H9 (cell line): ENCODE data around the gene WEE2. TPM values are rescaled to one million over a fixed set of nuclear protein-coding genes. Genes with fewer than 3 reads are reported as not detected.
A peak's percentile ranks its signal among the peaks of the same experiment; 100 is the strongest.

Experiments
- DNase-seq: peaks from one replicate; pipeline ENCODE4 v3.0.0-alpha.2; 2017
- H2AFZ ChIP-seq: one replicate; pipeline ENCODE4 v1.6.1; 2013; ENCODE audit warnings: mild to moderate bottlenecking, low read length, control low read depth, moderate library complexity
- H2AK5ac ChIP-seq: 2 replicates; pipeline ENCODE4 v1.6.1; 2013; ENCODE audit warnings: low read length, control low read depth, mixed read lengths; ENCODE audit not compliant: insufficient read length
- H2BK120ac ChIP-seq: one replicate; pipeline ENCODE4 v1.6.1; 2013; ENCODE audit warnings: low read depth, mild to moderate bottlenecking, low read length, control low read depth, inconsistent platforms; ENCODE audit not compliant: poor library complexity, severe bottlenecking
- H2BK12ac ChIP-seq: 2 replicates; pipeline ENCODE4 v1.6.1; 2013; ENCODE audit warnings: low read length, control low read depth, mixed read lengths, low read depth; ENCODE audit not compliant: insufficient read length
- H2BK15ac ChIP-seq: 2 replicates; pipeline ENCODE4 v1.6.1; 2013; ENCODE audit warnings: low read depth, low read length, control low read depth
- H2BK20ac ChIP-seq: one replicate; pipeline ENCODE4 v1.6.1; 2013; ENCODE audit warnings: low read depth, mild to moderate bottlenecking, low read length, control low read depth, inconsistent platforms; ENCODE audit not compliant: poor library complexity, severe bottlenecking
- H2BK5ac ChIP-seq: 2 replicates; pipeline ENCODE4 v1.6.1; 2013; ENCODE audit warnings: low read length, control low read depth, mixed read lengths; ENCODE audit not compliant: insufficient read length
- H3K14ac ChIP-seq: 2 replicates; pipeline ENCODE4 v1.6.1; 2013; ENCODE audit warnings: low read length, control low read depth; ENCODE audit not compliant: insufficient read depth
- H3K18ac ChIP-seq: 2 replicates; pipeline ENCODE4 v1.6.1; 2013; ENCODE audit warnings: low read depth, mild to moderate bottlenecking, mixed read lengths, low read length, control low read depth; ENCODE audit not compliant: insufficient read length
- H3K23ac ChIP-seq: 2 replicates; pipeline ENCODE4 v1.6.1; 2013; ENCODE audit warnings: low read length, control low read depth, mixed read lengths, low read depth; ENCODE audit not compliant: insufficient read length
- H3K23me2 ChIP-seq: 2 replicates; pipeline ENCODE4 v1.6.1; 2013; ENCODE audit warnings: low read depth, mild to moderate bottlenecking, mixed read lengths, low read length, control low read depth; ENCODE audit not compliant: insufficient read length, poor library complexity, severe bottlenecking
- H3K27ac ChIP-seq: 2 replicates; pipeline ENCODE4 v1.5.1; 2013; ENCODE audit warnings: low read length, control low read depth, mixed read lengths, low read depth; ENCODE audit not compliant: insufficient read length
- H3K27me3 ChIP-seq: 2 replicates; pipeline ENCODE4 v1.6.1; 2013; ENCODE audit warnings: low read length, control low read depth, inconsistent platforms; ENCODE audit not compliant: insufficient read depth
- H3K4ac ChIP-seq: 2 replicates; pipeline ENCODE4 v1.6.1; 2013; ENCODE audit warnings: low read depth, mild to moderate bottlenecking, control low read depth, inconsistent platforms, low read length, moderate library complexity
- H3K4me1 ChIP-seq: 2 replicates; pipeline ENCODE4 v1.6.1; 2013; ENCODE audit warnings: low read length, control low read depth, inconsistent platforms; ENCODE audit not compliant: insufficient read depth
- H3K4me2 ChIP-seq: 2 replicates; pipeline ENCODE4 v1.6.1; 2013; ENCODE audit warnings: low read length, control low read depth, mixed read lengths; ENCODE audit not compliant: insufficient read length, insufficient read depth
- H3K56ac ChIP-seq: 2 replicates; pipeline ENCODE4 v1.6.1; 2013; ENCODE audit warnings: low read depth, mild to moderate bottlenecking, mixed read lengths, low read length, control low read depth; ENCODE audit not compliant: insufficient read length
- H3K79me1 ChIP-seq: 2 replicates; pipeline ENCODE4 v1.6.1; 2013; ENCODE audit warnings: low read depth, mild to moderate bottlenecking, moderate library complexity, low read length, control low read depth, inconsistent platforms; ENCODE audit not compliant: insufficient read depth, poor library complexity, severe bottlenecking
- H3K79me2 ChIP-seq: 2 replicates; pipeline ENCODE4 v1.6.1; 2013; ENCODE audit warnings: low read length, control low read depth, inconsistent platforms; ENCODE audit not compliant: insufficient read depth
- H3K9ac ChIP-seq: 2 replicates; pipeline ENCODE4 v1.6.1; 2013; ENCODE audit warnings: low read length, control low read depth, mixed read lengths; ENCODE audit not compliant: insufficient read length; ENCODE audit errors: extremely low read depth
- H3K9me3 ChIP-seq: one replicate; pipeline ENCODE4 v1.6.1; 2013; ENCODE audit warnings: low read depth, low read length, inconsistent platforms; ENCODE audit not compliant: control insufficient read depth
- H3T11ph ChIP-seq: one replicate; pipeline ENCODE4 v1.6.1; 2013; ENCODE audit warnings: mild to moderate bottlenecking, low read length, control low read depth, inconsistent platforms
- H4K20me1 ChIP-seq: one replicate; pipeline ENCODE4 v1.6.1; 2013; ENCODE audit not compliant: control insufficient read depth, insufficient read length, insufficient read depth
- H4K5ac ChIP-seq: 2 replicates; pipeline ENCODE4 v1.6.1; 2013; ENCODE audit warnings: low read depth, mild to moderate bottlenecking, mixed read lengths, low read length, control low read depth; ENCODE audit not compliant: insufficient read length
- H4K8ac ChIP-seq: replicated peaks from 2 replicates; pipeline ENCODE4 v1.6.1; 2013; ENCODE audit warnings: low read length, control low read depth, mixed read lengths, low read depth; ENCODE audit not compliant: insufficient read length
- H4K91ac ChIP-seq: 2 replicates; pipeline ENCODE4 v1.6.1; 2013; ENCODE audit warnings: low read depth, mild to moderate bottlenecking, moderate library complexity, mixed read lengths, low read length, control low read depth; ENCODE audit not compliant: insufficient read length
- H3K27ac Mint-ChIP-seq, 3 experiments: 2 replicates in 2 of 3; 3 replicates in 1 of 3; pipeline ENCODE4 v1.8.0; 2020 to 2021; ENCODE audit warnings: mixed read lengths in 3 of 3, mild to moderate bottlenecking in 1 of 3, moderate library complexity in 1 of 3
- H3K27me3 Mint-ChIP-seq: 2 replicates; pipeline ENCODE4 v1.8.0; 2021; ENCODE audit warnings: low read depth, mild to moderate bottlenecking, moderate library complexity, mixed read lengths
- H3K36me3 Mint-ChIP-seq, 3 experiments: 2 replicates in 2 of 3; 3 replicates in 1 of 3; pipeline ENCODE4 v1.8.0; 2020 to 2021; ENCODE audit warnings: low read depth in 3 of 3, mixed read lengths in 3 of 3; ENCODE audit not compliant: insufficient read depth in 1 of 3
- H3K4me1 Mint-ChIP-seq, 2 experiments: 2 replicates each; pipeline ENCODE4 v1.8.0; 2020; ENCODE audit warnings: mixed read lengths in 2 of 2
- H3K4me3 Mint-ChIP-seq, 2 experiments: 2 replicates in 1 of 2; 3 replicates in 1 of 2; pipeline ENCODE4 v1.8.0; 2020 to 2021; ENCODE audit warnings: mild to moderate bottlenecking in 2 of 2, mixed read lengths in 2 of 2, moderate library complexity in 1 of 2
- H3K9me3 Mint-ChIP-seq, 2 experiments: 2 replicates in 1 of 2; 3 replicates in 1 of 2; pipeline ENCODE4 v1.8.0; 2020; ENCODE audit warnings: mild to moderate bottlenecking in 2 of 2, mixed read lengths in 2 of 2, moderate library complexity in 1 of 2
- CTCF ChIP-seq: fragments of 200-600 bp; sonication (generic); conservative IDR thresholded peaks from 3 replicates; pipeline ENCODE4 v1.8.0; 2021; ENCODE audit warnings: antibody characterized with exemption, mild to moderate bottlenecking
- WGBS: extraction: QIAGEN DNeasy Blood & Tissue Kit; methylation state at CpG from one replicate; pipeline ENCODE4 v1.1.7; 2013; ENCODE audit warnings: missing lambda C conversion rate, low lambda C conversion rate, mixed read lengths; ENCODE audit not compliant: insufficient read length; ENCODE audit errors: extremely low coverage; 5-methylcytosine and 5-hydroxymethylcytosine counted together
- total RNA-seq: library from RNA; stranded (reverse); gene quantifications from 2 replicates; pipeline ENCODE4 v1.2.1, GENCODE V29; 2021

Gene WEE2
- total RNA-seq, 1 experiment from 2014 or later, result not detected

DNA sequence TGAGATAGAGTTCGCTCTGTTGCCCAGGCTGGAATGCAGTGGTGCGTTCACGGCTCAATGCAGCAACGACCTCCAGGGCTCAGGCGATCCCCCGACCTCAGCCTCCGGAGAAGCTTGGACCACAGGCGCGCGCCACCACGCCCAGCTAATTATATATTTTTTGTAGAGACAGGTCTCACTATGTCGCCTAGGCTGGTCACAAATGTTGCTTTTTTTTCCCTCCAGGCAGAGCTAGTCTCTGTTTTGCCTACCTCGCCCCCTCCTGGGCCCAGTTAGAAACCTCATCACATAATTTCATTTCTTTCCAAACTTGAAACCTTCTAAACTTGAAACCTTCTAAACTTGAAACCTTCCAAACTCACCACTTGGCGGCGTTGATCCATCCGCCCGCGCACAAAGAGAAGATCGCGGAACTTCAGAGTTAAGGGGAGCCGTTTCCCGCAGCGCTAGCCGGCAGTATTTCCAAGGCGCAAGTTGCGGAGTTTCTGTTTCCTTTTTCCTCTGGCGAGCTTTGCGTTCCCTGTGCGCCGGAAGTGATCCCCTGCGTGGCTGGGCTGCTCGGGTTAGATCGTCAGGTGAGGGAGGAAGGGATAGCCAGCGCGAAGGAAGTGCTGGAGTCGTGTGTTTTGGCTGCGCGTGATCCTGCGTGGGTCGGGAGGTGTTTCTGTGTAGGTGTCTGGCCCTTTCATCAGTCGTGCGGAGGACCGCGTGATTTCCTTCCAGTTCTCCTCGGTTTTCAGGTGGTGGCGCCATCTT, 29.9 kb downstream of the WEE2 start, which contains the start of gene SSBP1:
Gene SSBP1 (plus strand): TSS at position 523 of the 756 bp plus-strand sequence. CDS start 809 bp downstream, outside the sequence.
- TF ChIP-seq CTCF, result peak; percentile 83

More for the DNA sequence above, 29.9 kb downstream of the WEE2 start, which contains the start of gene SSBP1:
- peak; percentile 94 for DNase-seq
- Histone ChIP-seq H3K23ac (no peak within 1 kb of the TSS), H3K4ac (no peak within 1 kb of the TSS; the same call in 1 of the 2 replicates), H2BK12ac (no peak within 1 kb of the TSS), H3K9ac (peak within 1 kb of the TSS; percentile 98), H3K79me2 (peaks cover 16% of the 10 kb centered on the region), H2BK20ac (no peak within 1 kb of the TSS), H4K8ac (no peak within 1 kb of the TSS), H2AK5ac (no peak within 1 kb of the TSS), H3T11ph (no peak within 1 kb of the TSS), H2BK120ac (peak within 1 kb of the TSS; percentile 7), H3K4me1 (peaks cover 3% of the 10 kb centered on the region; the same call in 1 of the 2 replicates), H3K23me2 (peaks cover 3% of the 10 kb centered on the region), H3K56ac (no peak within 1 kb of the TSS), H4K20me1 (no peaks in the 10 kb centered on the region), H3K27ac (peak within 1 kb of the TSS; percentile 15), H3K18ac (peak within 1 kb of the TSS; percentile 92), H3K14ac (peak within 1 kb of the TSS; percentile 96), H3K4me2 (peak within 1 kb of the TSS; percentile 84), H2BK5ac (peak within 1 kb of the TSS; percentile 20), H4K91ac (no peak within 1 kb of the TSS), H3K9me3 (no peaks in the 10 kb centered on the region), H2BK15ac (no peak within 1 kb of the TSS), H2AFZ (peak within 1 kb of the TSS; percentile 71), H3K27me3 (no peaks in the 10 kb centered on the region), H4K5ac (peak within 1 kb of the TSS; percentile 38), H3K79me1 (peaks cover 8% of the 10 kb centered on the region)
- no peaks in the 10 kb centered on the region for H3K27me3 Mint-ChIP-seq
- WGBS, result no CpG with 5 or more reads among the region's 46 CpGs
- H3K4me3 Mint-ChIP-seq, result peak within 1 kb of the TSS; percentile 96 to 99
- H3K36me3 Mint-ChIP-seq, result peaks cover 27 to 39% (median 36%) of the 10 kb centered on the region in 3 experiments
- H3K27ac Mint-ChIP-seq, result peak within 1 kb of the TSS; percentile 99 to 100 (median 99)
- peaks cover 0 to 2% of the 10 kb centered on the region in 2 experiments; a peak in 1 of 5 replicates for H3K9me3 Mint-ChIP-seq
- peaks cover 13 to 23% of the 10 kb centered on the region in 2 experiments for H3K4me1 Mint-ChIP-seq
